Activated T-helper 9 cell treated with anti-CD3 and anti-CD28 coated beads, Interleukin-2, amount 50 U/mL, for 16 hours (primary cell): Measurements from ENCODE around the gene ARHGAP22.

Source experiments
- DNase-seq: peaks from one replicate; pipeline ENCODE4 v3.0.0-alpha.2; 2020; ENCODE audit warnings: low read depth

Gene ARHGAP22

DNA sequence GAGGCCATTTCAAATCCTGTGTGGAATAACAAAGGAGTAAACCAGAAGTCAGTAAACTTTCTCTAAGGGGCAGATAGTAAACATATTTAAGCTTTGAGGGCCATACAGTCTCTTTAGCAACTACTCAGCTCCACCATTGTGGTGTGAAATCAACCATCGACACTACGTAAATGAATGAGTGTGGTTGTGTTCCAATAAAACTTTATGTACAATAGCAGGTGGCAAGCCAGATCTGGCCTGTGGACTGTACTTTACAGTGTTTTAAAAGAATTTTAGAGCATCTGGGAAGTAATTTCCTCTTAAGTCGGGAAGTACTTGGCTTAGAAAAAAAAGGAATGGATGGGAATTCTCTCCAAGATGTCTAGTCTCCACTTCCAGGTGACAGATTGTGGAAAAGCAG, 71.3 kb downstream of the ARHGAP22 start:
- no peak for DNase-seq

- DNase-seq = no peak
These were observed 73.4 kb downstream of the ARHGAP22 start for GRCh38 chr10:48531486-48531885.

DNA sequence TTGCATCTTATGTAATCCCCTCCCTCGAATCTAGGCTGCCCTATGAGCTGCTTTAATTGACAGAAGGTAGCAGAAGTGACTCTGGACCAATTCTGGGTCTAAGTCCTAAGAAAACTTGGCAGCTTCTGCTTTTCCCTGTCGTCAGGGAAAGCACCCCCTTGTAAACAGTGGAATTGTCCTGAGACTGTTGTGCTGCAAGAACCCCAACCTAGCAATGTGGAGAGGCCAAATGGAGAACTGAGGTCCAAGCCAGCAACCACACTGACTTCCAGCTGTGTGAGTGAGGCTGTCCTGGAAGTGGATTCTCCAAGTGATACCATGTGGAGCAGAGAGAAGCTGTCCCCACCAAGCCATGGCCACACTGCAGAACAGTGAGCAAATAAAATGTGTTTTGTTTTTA, 75.5 kb downstream of the ARHGAP22 start:
- DNase-seq = no peak

- DNase-seq = no peak
These were observed 77.1 kb downstream of the ARHGAP22 start for GRCh38 chr10:48527756-48528155.

- no peak for DNase-seq
These were observed 77.9 kb downstream of the ARHGAP22 start for GRCh38 chr10:48526846-48527505.

GRCh38 chr10:48526011-48526821, 78.7 kb downstream of the ARHGAP22 start:
- no peak for DNase-seq

GRCh38 chr10:48525113-48525512, 79.8 kb downstream of the ARHGAP22 start:
- DNase-seq = no peak

- no peak for DNase-seq
These were observed 80.8 kb downstream of the ARHGAP22 start for GRCh38 chr10:48523820-48524758.

DNA sequence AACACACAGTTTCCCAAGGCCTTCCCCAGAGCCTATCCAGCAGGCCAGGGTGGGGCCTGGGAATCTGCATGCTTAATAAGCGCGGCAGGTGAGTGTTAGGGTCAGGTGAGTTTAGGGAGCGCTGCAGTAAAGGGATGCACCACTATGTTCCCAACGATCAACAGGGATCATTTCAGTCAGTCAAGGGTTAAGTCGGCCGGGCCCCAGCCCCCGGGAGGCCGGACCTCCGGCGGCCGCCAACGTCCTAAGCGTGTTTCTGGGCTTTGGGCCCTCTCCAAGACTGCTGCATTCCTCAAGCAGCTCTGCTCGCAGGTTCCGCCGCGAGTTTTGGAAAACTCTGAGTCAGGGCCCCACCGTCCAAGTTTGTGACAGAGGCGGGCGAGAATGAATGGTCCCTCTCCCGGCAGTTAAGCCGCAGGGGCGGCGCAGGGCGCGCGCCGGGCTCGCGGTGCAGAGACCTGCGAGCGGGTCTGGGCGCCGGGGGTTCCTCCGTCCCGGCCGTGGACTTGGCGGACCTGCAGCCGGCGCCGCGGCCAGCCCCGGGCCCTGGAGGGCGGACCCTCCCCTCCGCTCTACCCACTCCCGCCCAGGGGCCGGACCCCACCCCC, 81.6 kb downstream of the ARHGAP22 start:
- DNase-seq = no peak

- no peak for DNase-seq
These were observed 82.7 kb downstream of the ARHGAP22 start for GRCh38 chr10:48522011-48522765.

DNA sequence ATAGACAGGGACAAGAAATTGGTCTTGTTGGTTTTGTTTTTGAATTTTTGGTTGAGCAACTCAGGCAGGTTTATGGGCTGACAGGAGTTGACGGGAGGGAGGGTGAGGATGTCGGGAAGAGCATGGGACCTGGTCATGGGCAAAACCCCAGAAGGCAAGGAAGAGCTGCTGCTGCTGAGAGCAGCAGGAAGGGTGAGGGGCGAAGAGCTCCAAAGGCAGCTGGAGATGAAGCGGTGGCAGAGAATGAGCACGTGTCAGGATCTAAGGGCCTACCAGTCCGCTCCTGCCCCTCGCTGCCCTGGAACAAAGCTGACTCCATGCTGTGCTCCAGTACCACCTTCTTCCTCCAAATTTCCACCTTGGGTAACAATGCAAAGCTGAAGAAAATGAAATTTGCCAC, 84.3 kb downstream of the ARHGAP22 start:
- no peak for DNase-seq

- DNase-seq = no peak
These were observed 84.7 kb downstream of the ARHGAP22 start for GRCh38 chr10:48520184-48520506.

- DNase-seq = no peak
These were observed 85.2 kb downstream of the ARHGAP22 start for GRCh38 chr10:48519481-48520183.

DNA sequence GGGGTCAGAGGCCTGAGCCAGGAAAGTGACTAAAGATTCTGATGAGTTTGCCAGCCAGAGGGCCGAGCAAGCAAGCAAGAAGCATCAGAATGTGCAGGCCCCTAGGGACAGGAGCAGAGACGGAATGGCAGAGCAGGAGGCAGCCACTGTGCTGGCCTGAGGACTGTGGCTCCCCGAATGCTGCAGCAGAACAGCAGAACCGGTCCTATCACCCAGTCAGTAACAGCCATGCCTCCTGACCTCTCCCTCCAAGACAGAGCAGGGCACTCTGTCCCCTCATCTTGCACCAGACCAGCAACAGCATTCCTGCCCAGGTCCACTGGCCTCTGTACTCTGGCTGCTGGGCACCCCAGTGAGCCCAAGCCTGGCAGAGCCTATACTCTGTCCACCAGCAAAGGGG, 85.9 kb downstream of the ARHGAP22 start:
- no peak for DNase-seq

- no peak for DNase-seq
These were observed 86.7 kb downstream of the ARHGAP22 start for GRCh38 chr10:48517911-48518811.

DNA sequence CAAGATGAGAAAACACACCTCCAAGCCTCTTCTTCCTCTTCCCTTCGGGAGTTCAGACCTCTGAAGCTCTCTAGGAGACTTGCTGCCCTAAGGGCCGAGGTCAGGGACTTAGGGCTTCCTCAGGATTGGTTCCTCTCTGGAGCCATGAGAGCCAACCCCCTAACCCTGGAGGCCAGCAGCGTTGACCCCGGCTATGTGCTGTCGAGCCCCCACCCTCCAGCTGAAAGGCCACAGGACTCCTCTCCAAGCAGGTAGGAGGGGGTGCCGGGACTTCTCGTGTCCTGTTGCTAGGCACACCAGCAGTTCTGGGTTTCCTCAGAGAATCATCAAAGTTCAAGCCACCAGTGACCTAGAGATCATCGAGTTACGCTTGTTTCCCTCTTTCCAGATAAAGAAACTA, 87.4 kb downstream of the ARHGAP22 start:
- DNase-seq = no peak

DNA sequence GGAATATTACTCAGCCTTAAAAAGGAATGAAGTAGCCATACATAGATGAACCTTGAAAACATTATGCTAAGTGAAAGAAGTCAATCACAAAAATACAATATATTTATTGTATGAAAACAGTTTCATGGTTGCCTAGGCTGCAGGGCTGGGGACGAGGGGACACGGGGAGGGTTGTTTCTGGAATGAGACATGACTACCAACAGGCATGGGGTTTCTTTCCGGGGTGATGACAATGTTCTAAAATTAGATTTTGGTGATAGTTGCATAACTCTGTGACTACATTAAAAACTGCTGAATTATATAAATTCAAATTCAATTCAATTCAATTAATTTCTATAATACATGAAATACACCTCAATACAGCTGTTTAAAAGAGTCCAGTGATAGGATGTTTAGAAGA, 88.0 kb downstream of the ARHGAP22 start:
- no peak for DNase-seq

DNA sequence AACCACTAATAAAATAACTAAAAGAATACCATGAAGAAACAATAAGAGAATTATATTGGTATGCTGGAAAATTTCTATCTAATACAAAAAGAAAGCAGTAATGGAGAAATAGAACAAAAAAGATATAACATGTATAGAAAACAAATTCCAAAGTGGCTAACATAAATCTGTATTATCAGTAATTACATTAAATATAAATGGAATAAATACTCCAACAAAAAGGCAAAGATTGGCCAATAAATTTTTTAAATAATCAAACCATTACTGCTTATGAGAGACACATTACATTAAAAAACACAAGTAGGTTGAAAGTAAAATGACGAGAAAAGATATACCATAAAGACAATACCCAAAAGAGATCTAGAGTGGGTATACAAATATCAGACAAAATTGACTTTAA, 90.0 kb downstream of the ARHGAP22 start:
- no peak for DNase-seq

GRCh38 chr10:48514255-48514654, 90.6 kb downstream of the ARHGAP22 start:
- DNase-seq = no peak

- DNase-seq = no peak
These were observed 92.0 kb downstream of the ARHGAP22 start for GRCh38 chr10:48512861-48513260.
